B cell (primary cell): ENCODE data around the gene PPARD. TPM values are rescaled to one million over a fixed set of nuclear protein-coding genes. Genes with fewer than 3 reads are reported as not detected.

Source experiments
- ATAC-seq: fragments of 200-7000 bp; cut with Tn5 transposase; one replicate; pipeline ENCODE4 v1.10.0; 2021; ENCODE audit warnings: low read depth, mild to moderate bottlenecking, moderate number of reproducible peaks, moderate library complexity
- CTCF ChIA-PET: fragments of 350-600 bp; sonication (Branson Sonifier 250); formaldehyde crosslinking; loops from one replicate; lab custom pipeline; 2021; ENCODE audit warnings: antibody characterized with exemption, inconsistent platforms; lab: Charles Lee
- POLR2A ChIA-PET: fragments of 350-600 bp; sonication (Branson Sonifier 250); formaldehyde crosslinking; loops from one replicate; lab custom pipeline; 2021; ENCODE audit warnings: antibody characterized with exemption; lab: Charles Lee
- DNase-seq: peaks from one replicate; pipeline ENCODE4 v3.0.0; 2013
- H2AFZ ChIP-seq: 2 replicates; pipeline ENCODE4 v1.6.1; 2012; ENCODE audit warnings: mild to moderate bottlenecking, low read depth, low read length; ENCODE audit not compliant: insufficient read depth, poor library complexity, severe bottlenecking
- H3K27ac ChIP-seq, 2 donors: 1 replicate in 1 of 2; 2 replicates in 1 of 2; pipeline ENCODE4 v1.5.1; 2012 to 2013; ENCODE audit warnings: low read length in 2 of 2, mild to moderate bottlenecking in 2 of 2, moderate library complexity in 1 of 2
- H3K27me3 ChIP-seq, 4 experiments: fragments of 200-600 bp in 1 of 4; sonication (generic) in 1 of 4; replicated peaks in 1 of 4; 1 replicate in 2 of 4; 2 replicates in 2 of 4; pipeline versions ENCODE4 v1.6.1 to v1.7.0; 2013 to 2016; ENCODE audit warnings: low read length in 3 of 4, mild to moderate bottlenecking in 2 of 4, mixed read lengths in 1 of 4, moderate library complexity in 1 of 4; ENCODE audit not compliant: insufficient read depth in 4 of 4, control insufficient read depth in 3 of 4; ENCODE audit errors: control extremely low read depth in 1 of 4
- H3K36me3 ChIP-seq, 2 experiments: replicated peaks in 1 of 2; 1 replicate in 1 of 2; 2 replicates in 1 of 2; pipeline versions ENCODE4 v1.6.1 to v1.7.1; 2013; ENCODE audit warnings: low read length in 1 of 2; ENCODE audit not compliant: insufficient read depth in 2 of 2, control insufficient read depth in 1 of 2; ENCODE audit errors: control extremely low read depth in 1 of 2, extremely low read depth in 1 of 2
- H3K4me1 ChIP-seq, 2 donors: fragments of 200-600 bp in 1 of 2; sonication (generic) in 1 of 2; 1 replicate in 1 of 2; 2 replicates in 1 of 2; pipeline versions ENCODE4 v1.5.1 to v1.6.1; 2013 to 2017; ENCODE audit warnings: low read length in 2 of 2; ENCODE audit not compliant: control insufficient read depth in 2 of 2, insufficient read depth in 2 of 2
- H3K4me2 ChIP-seq: replicated peaks from 2 replicates; pipeline ENCODE3; 2012; ENCODE audit warnings: mild to moderate bottlenecking, low read depth, low read length; ENCODE audit not compliant: poor library complexity, severe bottlenecking
- H3K4me3 ChIP-seq, 5 experiments: fragments of 200-600 bp in 1 of 5; sonication (generic) in 1 of 5; 1 replicate in 3 of 5; 2 replicates in 2 of 5; pipeline versions ENCODE4 v1.5.1 to v1.7.0; 2011 to 2016; ENCODE audit warnings: low read length in 4 of 5, mild to moderate bottlenecking in 4 of 5, low read depth in 2 of 5, control low read depth in 1 of 5, moderate library complexity in 1 of 5; ENCODE audit not compliant: insufficient read depth in 1 of 5; ENCODE audit errors: control extremely low read depth in 1 of 5, extremely low read depth in 1 of 5
- H3K79me2 ChIP-seq: fragments of 200-600 bp; sonication (generic); one replicate; pipeline ENCODE4 v1.6.0; 2016; ENCODE audit warnings: low read length; ENCODE audit not compliant: control insufficient read depth, insufficient read depth
- H3K9ac ChIP-seq: fragments of 200-600 bp; sonication (generic); 2 replicates; pipeline ENCODE4 v1.6.1; 2017; ENCODE audit warnings: mild to moderate bottlenecking, low read length, moderate library complexity
- H3K9me3 ChIP-seq, 3 donors: one replicate each; pipeline versions ENCODE4 v1.6.1 to v1.7.1; 2013; ENCODE audit warnings: low read length in 2 of 3; ENCODE audit not compliant: control insufficient read depth in 2 of 3, insufficient read depth in 1 of 3; ENCODE audit errors: control extremely low read depth in 1 of 3
- H4K20me1 ChIP-seq: 2 replicates; pipeline ENCODE4 v1.6.0; 2012; ENCODE audit warnings: mild to moderate bottlenecking, low read length; ENCODE audit not compliant: insufficient read depth, control insufficient read depth, poor library complexity, severe bottlenecking
- H3K27ac Mint-ChIP-seq: one replicate; pipeline ENCODE4 v1.8.0; 2021; ENCODE audit warnings: mixed read lengths
- H3K27me3 Mint-ChIP-seq: one replicate; pipeline ENCODE4 v1.8.0; 2021; ENCODE audit warnings: mixed read lengths
- H3K4me1 Mint-ChIP-seq: one replicate; pipeline ENCODE4 v1.8.0; 2021; ENCODE audit warnings: mixed read lengths
- H3K4me3 Mint-ChIP-seq: one replicate; pipeline ENCODE4 v1.8.0; 2021; ENCODE audit warnings: mixed read lengths
- H3K9me3 Mint-ChIP-seq: one replicate; pipeline ENCODE4 v1.8.0; 2022; ENCODE audit warnings: mixed read lengths; ENCODE audit not compliant: insufficient read depth
- CTCF ChIP-seq: fragments of 200-600 bp; IDR thresholded peaks from one replicate; pipeline ENCODE4 v1.8.0; 2022; ENCODE audit warnings: antibody characterized with exemption, mild to moderate bottlenecking
- EZH2 ChIP-seq: IDR thresholded peaks from 2 replicates; pipeline ENCODE4 v1.6.1; 2012; ENCODE audit warnings: borderline replicate concordance, low read depth, mild to moderate bottlenecking, moderate library complexity, low read length; ENCODE audit not compliant: insufficient read depth, poor library complexity, severe bottlenecking
- WGBS: methylation state at CpG from one replicate; pipeline ENCODE4 v1.1.5; 2013; ENCODE audit warnings: missing lambda C conversion rate; ENCODE audit not compliant: insufficient coverage; 5-methylcytosine and 5-hydroxymethylcytosine counted together
- intact Hi-C: fragments of 100-400 bp; cut with micrococcal nuclease; formaldehyde crosslinking; loops from one replicate; pipeline ENCODE4 v1.10.0; 2022
- polyA plus RNA-seq: library from polyadenylated mRNA; depleted of rRNA; stranded (reverse); fragments of >200 nt; gene quantifications from 2 replicates; pipeline ENCODE4 v1.2.3, GENCODE V29; 2012
- total RNA-seq, 2 donors: library from RNA; stranded (reverse); fragments of 120-200 nt in 1 of 2; gene quantifications; 1 replicate in 1 of 2; 2 replicates in 1 of 2; pipeline versions ENCODE4 v1.2.3 to v1.2.4, GENCODE V29; 2013 to 2022

PPARD gene
- total and polyA plus RNA-seq, 2 donors (not counting 1 experiment from before 2014, with no cell fraction given) = 37.9 to 38.9 TPM

GRCh38 chr6:35449287-35449881 lies 107.0 kb downstream of the PPARD start:
- Histone ChIP-seq H4K20me1 (peaks cover 8% of the 10 kb centered on the region), H3K4me2 (no peak overlapping the region), H3K9me3 (no peaks in the 10 kb centered on the region), H2AFZ (peak overlapping the region; percentile 35), H3K27ac (no peak overlapping the region), H3K4me3 (no peak overlapping the region), H3K79me2 (no peaks in the 10 kb centered on the region), H3K9ac (no peak overlapping the region), H3K36me3 (no peaks in the 10 kb centered on the region), H3K4me1 (peaks cover 14 to 21% of the 10 kb centered on the region in 2 donors), H3K27me3 (no peaks in the 10 kb centered on the region)
- H3K4me1 Mint-ChIP-seq = peaks cover 29% of the 10 kb centered on the region
- H3K4me3 Mint-ChIP-seq = no peak overlapping the region
- DNase-seq (peak; percentile 83), ATAC-seq (peak; percentile 29)
- intact Hi-C loops = loop anchor here (1.0 kb wide), 2 partner anchors 107 to 152 kb away; partner anchors contain the start of genes DEF6 and PPARD
- TF ChIP-seq EZH2 = no peak
- peak; percentile 81 for TF ChIP-seq CTCF
- ChIA-PET POLR2A (interaction anchor here (0.7 to 1.3 kb wide), 4 partner anchors 101 to 190 kb away, joined by 3 to 21 read pairs (median 4); partner anchors contain the start of genes PPARD and ZNF76), CTCF (interaction anchor here (0.7 to 11.4 kb wide), 26 partner anchors 11 to 287 kb away, joined by 3 to 205 read pairs (median 4); partner anchors contain the start of genes DEF6, PPARD and RPL10A)
- H3K27me3 Mint-ChIP-seq = no peaks in the 10 kb centered on the region
- 45% methylated on average over 12 of the region's 14 CpGs for WGBS
- no peak overlapping the region for H3K27ac Mint-ChIP-seq
- H3K9me3 Mint-ChIP-seq = no peaks in the 10 kb centered on the region
